ENCODE data around the gene ARMC3. TPM values are rescaled to one million over a fixed set of nuclear protein-coding genes. Genes with fewer than 3 reads are reported as not detected.
"Not testable (repeated sequence)": the region's sequence is repeated elsewhere in the genome, so short reads cannot be mapped to it uniquely, and the experiment has no call there.

The ARMC3 gene
- total RNA-seq, 3 donors from 2014 or later, result 0.33 to 0.88 TPM; not detected in 1

- Histone ChIP-seq H3K27me3 (no peaks in the 10 kb centered on the region), H3K9me3 (peaks cover 0 to 6% of the 10 kb centered on the region in 2 donors), H3K4me1 (no peaks in the 10 kb centered on the region), H3K36me3 (no peaks in the 10 kb centered on the region), H3K27ac (no peak overlapping the region), H3K4me3 (no peak overlapping the region)
- intact Hi-C loops (cut with DNase I; ENCODE audit: low total_unique reads), result no loop called here
- DNase-seq (ENCODE audit: low spot score in 2 of 2), result no peak
- TF ChIP-seq POLR2A (IDR thresholded peaks at IDR 0.05) (no peak), CTCF (IDR thresholded peaks at IDR 0.05) (no peak), POLR2AphosphoS5 (IDR thresholded peaks at IDR 0.05) (no peak)
Observed at GRCh38 chr10:22897371-22897770, 30.5 kb upstream of the ARMC3 start.

- intact Hi-C loops (cut with DNase I; ENCODE audit: low total_unique reads), result no loop called here
- DNase-seq (ENCODE audit: low spot score in 2 of 2), result no peak
- TF ChIP-seq CTCF (IDR thresholded peaks at IDR 0.05) (no peak), POLR2AphosphoS5 (IDR thresholded peaks at IDR 0.05) (no peak), POLR2A (IDR thresholded peaks at IDR 0.05) (no peak)
- Histone ChIP-seq H3K36me3 (no peaks in the 10 kb centered on the region), H3K9me3 (no peaks in the 10 kb centered on the region), H3K27me3 (no peaks in the 10 kb centered on the region), H3K4me1 (no peaks in the 10 kb centered on the region), H3K4me3 (no peak overlapping the region), H3K27ac (no peak overlapping the region)
Observed at GRCh38 chr10:22899307-22899706, 28.5 kb upstream of the ARMC3 start.

GRCh38 chr10:22899775-22900174 lies 28.1 kb upstream of the ARMC3 start:
- no peak overlapping the region for H3K27ac ChIP-seq
- H3K27me3 ChIP-seq, result no peaks in the 10 kb centered on the region
- H3K4me1 ChIP-seq, result no peaks in the 10 kb centered on the region
- no peaks in the 10 kb centered on the region for H3K9me3 ChIP-seq
- no peak overlapping the region for H3K4me3 ChIP-seq
- no peaks in the 10 kb centered on the region for H3K36me3 ChIP-seq
- TF ChIP-seq CTCF (IDR thresholded peaks at IDR 0.05), result no peak
- no peak for TF ChIP-seq POLR2AphosphoS5 (IDR thresholded peaks at IDR 0.05)
- no peak for TF ChIP-seq POLR2A (IDR thresholded peaks at IDR 0.05)
- DNase-seq (ENCODE audit: low spot score in 2 of 2), result no peak
- intact Hi-C loops (cut with DNase I; ENCODE audit: low total_unique reads), result no loop called here

- TF ChIP-seq POLR2A (IDR thresholded peaks at IDR 0.05) (no peak), POLR2AphosphoS5 (IDR thresholded peaks at IDR 0.05) (no peak), CTCF (IDR thresholded peaks at IDR 0.05) (no peak)
- H3K36me3 ChIP-seq, result no peaks in the 10 kb centered on the region
- no peak overlapping the region for H3K4me3 ChIP-seq
- intact Hi-C loops (cut with DNase I; ENCODE audit: low total_unique reads), result no loop called here
- DNase-seq (ENCODE audit: low spot score in 2 of 2), result no peak
- no peaks in the 10 kb centered on the region for H3K27me3 ChIP-seq
- H3K27ac ChIP-seq, result no peak overlapping the region
- no peaks in the 10 kb centered on the region for H3K9me3 ChIP-seq
- no peaks in the 10 kb centered on the region for H3K4me1 ChIP-seq
Observed at GRCh38 chr10:22900841-22901601, 26.8 kb upstream of the ARMC3 start.

- H3K9me3 ChIP-seq; intact Hi-C loops (cut with DNase I; ENCODE audit: low total_unique reads); H3K27me3 ChIP-seq; H3K4me1 ChIP-seq; H3K4me3 ChIP-seq; DNase-seq (ENCODE audit: low spot score in 2 of 2); H3K27ac ChIP-seq; H3K36me3 ChIP-seq: not testable (repeated sequence)
Observed at GRCh38 chr10:22902147-22902546, 25.7 kb upstream of the ARMC3 start.

Measured in breast epithelium (tissue), 4 donors.